ENCODE data around the gene KCNMA1. TPM values are rescaled to one million over a fixed set of nuclear protein-coding genes. Genes with fewer than 3 reads are reported as not detected.
A peak's percentile ranks its signal among the peaks of the same experiment; 100 is the strongest.

The KCNMA1 gene
- total RNA-seq, 1 donor from 2014 or later = 41.3 TPM

DNA sequence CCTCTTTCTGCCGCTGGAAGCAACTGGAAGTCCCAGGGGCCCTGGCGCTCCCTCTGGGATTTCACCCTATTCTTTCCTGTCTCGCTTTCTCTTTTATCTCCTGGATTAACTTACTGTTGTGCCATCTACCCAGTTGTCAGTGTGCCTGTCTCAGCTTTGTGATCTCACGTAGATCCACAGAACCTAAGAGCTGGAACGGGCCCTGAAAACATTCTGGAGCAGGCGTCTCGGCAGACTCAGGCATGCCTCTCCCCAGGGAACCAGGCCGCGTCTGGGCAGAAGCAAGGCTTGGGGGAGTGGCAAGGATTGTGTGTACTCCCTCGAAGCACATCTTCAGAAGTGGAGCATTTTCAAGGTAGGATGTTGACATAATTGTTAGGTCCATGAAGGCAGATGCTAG lies 87.2 kb downstream of the KCNMA1 start:
- intact Hi-C loops (cut with DNase I) = no loop called here
- Histone ChIP-seq H3K36me3 (no peaks in the 10 kb centered on the region), H3K4me3 (no peak overlapping the region), H3K9me3 (no peaks in the 10 kb centered on the region), H3K4me1 (peaks cover 22% of the 10 kb centered on the region), H3K27ac (no peak overlapping the region), H3K27me3 (ENCODE audit: low read depth) (no peaks in the 10 kb centered on the region)
- DNase-seq (no peak), ATAC-seq (no peak)
- TF ChIP-seq, protein P1, sequence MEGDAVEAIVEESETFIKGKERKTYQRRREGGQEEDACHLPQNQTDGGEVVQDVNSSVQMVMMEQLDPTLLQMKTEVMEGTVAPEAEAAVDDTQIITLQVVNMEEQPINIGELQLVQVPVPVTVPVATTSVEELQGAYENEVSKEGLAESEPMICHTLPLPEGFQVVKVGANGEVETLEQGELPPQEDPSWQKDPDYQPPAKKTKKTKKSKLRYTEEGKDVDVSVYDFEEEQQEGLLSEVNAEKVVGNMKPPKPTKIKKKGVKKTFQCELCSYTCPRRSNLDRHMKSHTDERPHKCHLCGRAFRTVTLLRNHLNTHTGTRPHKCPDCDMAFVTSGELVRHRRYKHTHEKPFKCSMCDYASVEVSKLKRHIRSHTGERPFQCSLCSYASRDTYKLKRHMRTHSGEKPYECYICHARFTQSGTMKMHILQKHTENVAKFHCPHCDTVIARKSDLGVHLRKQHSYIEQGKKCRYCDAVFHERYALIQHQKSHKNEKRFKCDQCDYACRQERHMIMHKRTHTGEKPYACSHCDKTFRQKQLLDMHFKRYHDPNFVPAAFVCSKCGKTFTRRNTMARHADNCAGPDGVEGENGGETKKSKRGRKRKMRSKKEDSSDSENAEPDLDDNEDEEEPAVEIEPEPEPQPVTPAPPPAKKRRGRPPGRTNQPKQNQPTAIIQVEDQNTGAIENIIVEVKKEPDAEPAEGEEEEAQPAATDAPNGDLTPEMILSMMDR (IDR thresholded peaks at IDR 0.05) = no peak

DNA sequence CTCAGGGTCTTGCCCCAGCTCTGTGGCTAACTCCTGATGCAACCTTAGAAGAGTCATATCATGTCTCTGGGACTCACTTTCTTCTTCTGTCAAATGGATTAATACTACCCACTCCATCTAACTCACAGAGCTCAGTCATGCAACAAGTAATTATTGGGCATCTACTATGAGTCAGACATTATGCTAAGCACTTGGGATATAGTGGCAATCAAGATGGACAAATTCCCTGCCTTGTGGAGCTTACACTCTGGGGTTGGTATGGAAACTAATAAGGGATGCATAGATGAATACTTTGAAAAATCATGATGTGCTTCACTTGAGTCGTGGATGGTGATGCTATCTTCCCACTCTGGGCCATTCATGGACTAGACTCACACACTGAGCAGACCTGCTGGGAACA lies 88.9 kb downstream of the KCNMA1 start:
- no peaks in the 10 kb centered on the region for H3K9me3 ChIP-seq
- no peak for DNase-seq
- H3K4me3 ChIP-seq = no peak overlapping the region
- ATAC-seq = no peak
- no peaks in the 10 kb centered on the region for H3K36me3 ChIP-seq
- intact Hi-C loops (cut with DNase I) = no loop called here
- H3K27ac ChIP-seq = no peak overlapping the region
- TF ChIP-seq, protein P1 (IDR thresholded peaks at IDR 0.05) = no peak
- H3K4me1 ChIP-seq = peaks cover 5% of the 10 kb centered on the region
- no peaks in the 10 kb centered on the region for H3K27me3 ChIP-seq (ENCODE audit: low read depth)

DNA sequence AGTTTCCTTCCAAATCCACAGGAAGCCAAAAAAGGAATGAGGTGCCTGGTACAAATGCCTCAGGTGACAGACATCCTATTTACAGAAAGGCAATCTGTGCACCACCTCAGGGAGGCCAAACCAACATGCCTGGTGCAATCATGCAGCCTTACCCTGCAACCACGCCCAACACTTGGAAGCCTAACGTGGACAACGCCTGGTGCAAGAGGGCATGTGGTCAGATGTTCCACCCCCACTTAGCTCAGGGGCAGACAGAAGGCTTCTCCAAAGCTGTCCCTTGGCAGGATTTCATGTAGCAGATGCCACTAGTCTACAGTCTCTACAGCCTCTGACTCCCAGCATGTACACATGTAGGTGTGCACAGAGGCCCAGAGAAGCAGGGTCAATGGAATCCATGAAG lies 89.5 kb downstream of the KCNMA1 start:
- Histone ChIP-seq H3K27ac (no peak overlapping the region), H3K27me3 (ENCODE audit: low read depth) (no peaks in the 10 kb centered on the region), H3K36me3 (no peaks in the 10 kb centered on the region), H3K4me1 (peaks cover under 1% of the 10 kb centered on the region), H3K4me3 (no peak overlapping the region), H3K9me3 (no peaks in the 10 kb centered on the region)
- intact Hi-C loops (cut with DNase I) = no loop called here
- TF ChIP-seq, protein P1 (IDR thresholded peaks at IDR 0.05) = no peak
- DNase-seq = peak; percentile 74
- ATAC-seq = peak; percentile 37 to 59

DNA sequence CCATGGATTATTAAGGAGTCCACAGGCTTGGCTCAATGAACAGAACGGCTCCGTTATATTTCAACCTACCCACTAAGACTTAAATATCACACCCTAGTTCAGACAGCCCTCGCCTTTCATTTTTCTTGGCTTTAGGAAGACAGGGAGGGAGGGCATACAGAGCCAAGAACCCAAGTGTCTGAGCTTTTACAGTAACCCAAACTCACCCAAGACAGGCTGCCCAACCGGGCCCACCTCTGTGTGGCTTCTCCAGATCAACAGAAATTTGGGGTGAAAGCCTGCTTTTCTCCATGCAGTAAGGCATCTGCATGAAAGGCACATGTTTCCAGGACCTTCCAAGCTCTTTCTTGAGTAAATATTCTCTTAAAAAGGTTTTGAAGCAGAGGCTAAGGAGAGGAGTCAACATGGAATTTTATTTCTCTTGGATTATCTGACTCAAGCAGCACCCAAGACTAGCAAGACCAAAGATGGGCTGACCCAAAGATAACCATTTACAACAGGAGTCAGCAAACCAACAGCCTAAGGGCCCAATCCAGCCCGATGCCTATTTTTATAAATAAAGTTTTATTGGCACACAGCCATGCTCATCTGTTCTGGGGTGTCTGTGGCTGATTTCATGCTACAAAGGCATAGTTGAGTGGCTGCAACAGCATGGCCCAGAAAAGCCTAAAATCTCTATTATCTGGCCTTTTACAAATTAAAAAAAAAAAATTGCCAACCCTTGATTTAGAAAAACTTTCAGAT lies 90.1 kb downstream of the KCNMA1 start:
- DNase-seq (no peak), ATAC-seq (no peak)
- H3K27ac ChIP-seq = no peak overlapping the region
- TF ChIP-seq, protein P1 (IDR thresholded peaks at IDR 0.05) = no peak
- intact Hi-C loops (cut with DNase I) = no loop called here
- H3K36me3 ChIP-seq = no peaks in the 10 kb centered on the region
- H3K4me3 ChIP-seq = no peak overlapping the region
- H3K9me3 ChIP-seq = no peaks in the 10 kb centered on the region
- H3K27me3 ChIP-seq (ENCODE audit: low read depth) = no peaks in the 10 kb centered on the region
- H3K4me1 ChIP-seq = peaks cover 2% of the 10 kb centered on the region

DNA sequence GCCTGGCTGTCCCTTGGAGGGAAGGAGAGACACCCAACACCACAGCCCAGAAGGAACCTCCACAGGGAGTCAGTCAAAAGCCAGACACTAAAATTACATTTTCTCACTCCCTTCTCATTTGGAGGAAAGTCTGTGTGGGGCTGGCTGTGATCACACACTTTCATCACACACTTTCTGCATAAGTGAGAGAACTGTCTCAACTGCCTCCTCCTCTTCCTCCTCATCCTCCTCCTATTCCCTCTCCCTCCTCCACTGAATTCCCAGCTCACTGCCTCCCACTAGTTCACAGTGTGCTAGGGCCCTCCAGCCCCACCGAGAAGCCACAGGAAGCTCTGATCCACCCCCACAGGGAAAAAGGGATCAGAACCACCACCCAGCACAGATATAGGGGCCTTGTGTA lies 91.6 kb downstream of the KCNMA1 start:
- ATAC-seq (no peak), DNase-seq (no peak)
- no peaks in the 10 kb centered on the region for H3K9me3 ChIP-seq
- TF ChIP-seq, protein P1 (IDR thresholded peaks at IDR 0.05) = no peak
- peaks cover 11% of the 10 kb centered on the region for H3K4me1 ChIP-seq
- no peak overlapping the region for H3K4me3 ChIP-seq
- H3K36me3 ChIP-seq = no peaks in the 10 kb centered on the region
- H3K27ac ChIP-seq = no peak overlapping the region
- intact Hi-C loops (cut with DNase I) = no loop called here
- H3K27me3 ChIP-seq (ENCODE audit: low read depth) = no peaks in the 10 kb centered on the region
